Measurements from ENCODE around the gene XCR1. TPM values are rescaled to one million over a fixed set of nuclear protein-coding genes. Genes with fewer than 3 reads are reported as not detected.

The XCR1 gene
- total RNA-seq, 4 donors from 2014 or later: 0.38 to 8.2 (median 3.0) TPM

- no peak overlapping the region for H3K4me3 ChIP-seq (ENCODE audit: low read depth, poor library complexity, severe bottlenecking)
- WGBS, 2 donors: 73 to 78% methylated on average over 4 of the region's 4 CpGs
- TF ChIP-seq, protein P1, sequence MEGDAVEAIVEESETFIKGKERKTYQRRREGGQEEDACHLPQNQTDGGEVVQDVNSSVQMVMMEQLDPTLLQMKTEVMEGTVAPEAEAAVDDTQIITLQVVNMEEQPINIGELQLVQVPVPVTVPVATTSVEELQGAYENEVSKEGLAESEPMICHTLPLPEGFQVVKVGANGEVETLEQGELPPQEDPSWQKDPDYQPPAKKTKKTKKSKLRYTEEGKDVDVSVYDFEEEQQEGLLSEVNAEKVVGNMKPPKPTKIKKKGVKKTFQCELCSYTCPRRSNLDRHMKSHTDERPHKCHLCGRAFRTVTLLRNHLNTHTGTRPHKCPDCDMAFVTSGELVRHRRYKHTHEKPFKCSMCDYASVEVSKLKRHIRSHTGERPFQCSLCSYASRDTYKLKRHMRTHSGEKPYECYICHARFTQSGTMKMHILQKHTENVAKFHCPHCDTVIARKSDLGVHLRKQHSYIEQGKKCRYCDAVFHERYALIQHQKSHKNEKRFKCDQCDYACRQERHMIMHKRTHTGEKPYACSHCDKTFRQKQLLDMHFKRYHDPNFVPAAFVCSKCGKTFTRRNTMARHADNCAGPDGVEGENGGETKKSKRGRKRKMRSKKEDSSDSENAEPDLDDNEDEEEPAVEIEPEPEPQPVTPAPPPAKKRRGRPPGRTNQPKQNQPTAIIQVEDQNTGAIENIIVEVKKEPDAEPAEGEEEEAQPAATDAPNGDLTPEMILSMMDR (IDR thresholded peaks at IDR 0.05): no peak
- no peak for TF ChIP-seq POLR2A (IDR thresholded peaks at IDR 0.05)
- intact Hi-C loops (cut with DNase I; ENCODE audit: low total_unique reads): no loop called here
- no peak for DNase-seq (ENCODE audit: low spot score in 2 of 2)
These were observed 41.2 kb upstream of the XCR1 start for GRCh38 chr3:46068501-46068900.

GRCh38 chr3:46067401-46067800 is 40.1 kb upstream of the XCR1 start:
- TF ChIP-seq POLR2A (IDR thresholded peaks at IDR 0.05): no peak
- TF ChIP-seq, protein P1 (IDR thresholded peaks at IDR 0.05): no peak
- H3K4me3 ChIP-seq (ENCODE audit: low read depth, poor library complexity, severe bottlenecking): no peak overlapping the region
- intact Hi-C loops (cut with DNase I; ENCODE audit: low total_unique reads): no loop called here
- no peak for DNase-seq (ENCODE audit: low spot score in 2 of 2)

DNA sequence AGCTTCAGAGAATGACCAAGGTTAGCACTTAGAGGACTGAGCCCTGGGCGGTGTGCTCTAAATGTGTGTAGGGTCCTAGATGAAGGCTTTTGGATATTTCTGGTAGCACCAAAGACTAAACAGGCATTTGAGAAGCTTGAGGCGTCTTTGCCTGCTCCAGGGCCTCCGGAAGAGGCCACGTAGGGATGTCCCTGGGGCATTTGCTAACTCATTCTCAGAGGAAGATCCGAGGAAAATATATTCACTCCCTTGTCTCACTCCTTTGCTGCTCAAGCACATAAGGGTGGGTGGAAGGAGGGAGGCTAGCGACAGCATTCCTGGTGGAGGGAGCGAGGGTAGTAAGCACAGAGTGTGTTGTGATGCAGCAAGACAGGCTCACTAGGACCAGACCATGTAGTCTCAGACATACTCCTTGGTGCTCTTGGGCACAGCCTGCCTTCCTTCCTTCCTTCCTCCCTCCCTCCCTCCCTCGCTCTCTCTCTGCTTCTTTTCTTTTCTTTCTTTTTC is 38.5 kb upstream of the XCR1 start:
- H3K4me3 ChIP-seq (ENCODE audit: low read depth, poor library complexity, severe bottlenecking): no peak overlapping the region
- whole genome bisulfite sequencing, 2 donors: 60 to 68% methylated on average over 8 of the region's 8 CpGs
- no peak for DNase-seq (ENCODE audit: low spot score in 2 of 2)
- intact Hi-C loops (cut with DNase I; ENCODE audit: low total_unique reads): no loop called here
- TF ChIP-seq, protein P1 (IDR thresholded peaks at IDR 0.05): no peak
- no peak for TF ChIP-seq POLR2A (IDR thresholded peaks at IDR 0.05)

DNA sequence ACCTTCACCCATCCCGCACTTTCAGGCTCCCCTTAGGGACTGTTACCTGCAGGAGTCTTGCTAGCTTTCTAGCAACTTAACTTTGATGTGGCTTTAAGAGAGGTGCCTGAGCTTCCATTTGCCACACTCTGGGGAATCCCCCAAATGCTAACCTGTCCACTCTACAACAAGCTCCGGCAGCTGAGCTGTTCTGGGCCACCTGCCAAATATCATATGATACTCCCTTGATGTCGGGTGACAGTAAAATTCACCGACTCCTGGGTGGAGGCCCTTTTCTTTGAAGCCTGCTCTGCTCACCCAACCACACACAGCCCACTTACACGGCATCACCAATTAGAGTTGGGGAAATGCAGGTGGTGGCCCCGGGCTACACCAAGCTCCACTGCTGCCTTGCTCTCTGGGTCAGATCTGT is 38.0 kb upstream of the XCR1 start:
- H3K4me3 ChIP-seq (ENCODE audit: low read depth, poor library complexity, severe bottlenecking): no peak overlapping the region
- WGBS, 2 donors: 14 to 25% methylated on average over 6 of the region's 6 CpGs
- DNase-seq (ENCODE audit: low spot score in 2 of 2): no peak
- intact Hi-C loops (cut with DNase I; ENCODE audit: low total_unique reads): no loop called here
- TF ChIP-seq POLR2A (IDR thresholded peaks at IDR 0.05): no peak
- TF ChIP-seq, protein P1 (IDR thresholded peaks at IDR 0.05): no peak

GRCh38 chr3:46062679-46063078 is 35.4 kb upstream of the XCR1 start:
- intact Hi-C loops (cut with DNase I; ENCODE audit: low total_unique reads): no loop called here
- DNase-seq (ENCODE audit: low spot score in 2 of 2): no peak
- no peak overlapping the region for H3K4me3 ChIP-seq (ENCODE audit: low read depth, poor library complexity, severe bottlenecking)
- TF ChIP-seq POLR2A (IDR thresholded peaks at IDR 0.05): no peak
- TF ChIP-seq, protein P1 (IDR thresholded peaks at IDR 0.05): no peak
- WGBS, 2 donors: 14 to 31% methylated on average over 2 of the region's 2 CpGs

DNA sequence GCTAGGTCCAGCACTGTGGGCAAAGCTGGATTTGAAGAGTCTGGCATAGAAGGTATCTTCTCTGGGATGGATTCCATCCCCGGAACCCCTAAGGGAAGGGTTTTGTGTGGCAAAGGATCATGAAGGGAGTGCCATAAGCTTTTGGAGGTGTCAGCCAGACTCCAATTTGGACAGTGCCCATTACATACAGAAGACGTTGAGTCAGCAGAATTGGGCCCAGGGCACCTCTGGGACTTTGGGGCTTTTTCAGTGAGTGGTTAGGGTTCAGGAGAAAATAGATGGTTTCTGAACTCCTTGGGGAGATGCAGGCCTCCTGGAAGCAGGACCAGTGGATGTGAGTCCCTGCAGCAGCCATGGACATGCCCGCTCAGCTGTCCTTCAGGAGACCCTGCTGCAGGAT is 34.6 kb upstream of the XCR1 start:
- intact Hi-C loops (cut with DNase I; ENCODE audit: low total_unique reads): no loop called here
- TF ChIP-seq, protein P1 (IDR thresholded peaks at IDR 0.05): no peak
- TF ChIP-seq POLR2A (IDR thresholded peaks at IDR 0.05): no peak
- DNase-seq (ENCODE audit: low spot score in 2 of 2): no peak
- 78 to 83% methylated on average over 3 of the region's 3 CpGs for WGBS, 2 donors
- no peak overlapping the region for H3K4me3 ChIP-seq (ENCODE audit: low read depth, poor library complexity, severe bottlenecking)
